Astrocyte (in vitro differentiated cells and primary cell): ENCODE measurements around the gene NSMF.
"Not testable (repeated sequence)": the region's sequence is repeated elsewhere in the genome, so short reads cannot be mapped to it uniquely, and the experiment has no call there.

Source experiments
- CTCF ChIP-seq: IDR thresholded peaks from 2 replicates; pipeline ENCODE4 v1.5.1; 2011; ENCODE audit warnings: low read depth, mild to moderate bottlenecking, inconsistent platforms, low read length, moderate library complexity; ENCODE audit not compliant: insufficient read depth
- EZH2 ChIP-seq: IDR thresholded peaks from 2 replicates; pipeline ENCODE4 v1.6.1; 2012; ENCODE audit warnings: mild to moderate bottlenecking, low read length, inconsistent platforms; ENCODE audit not compliant: insufficient read depth

- not testable (repeated sequence) for TF ChIP-seq CTCF, EZH2
These were observed 7.4 kb upstream of the NSMF start for GRCh38 chr9:137466389-137467085.
